ENCODE measurements around the gene RUNX2.
"Not testable (repeated sequence)": the region's sequence is repeated elsewhere in the genome, so short reads cannot be mapped to it uniquely, and the experiment has no call there.

Gene RUNX2

DNA sequence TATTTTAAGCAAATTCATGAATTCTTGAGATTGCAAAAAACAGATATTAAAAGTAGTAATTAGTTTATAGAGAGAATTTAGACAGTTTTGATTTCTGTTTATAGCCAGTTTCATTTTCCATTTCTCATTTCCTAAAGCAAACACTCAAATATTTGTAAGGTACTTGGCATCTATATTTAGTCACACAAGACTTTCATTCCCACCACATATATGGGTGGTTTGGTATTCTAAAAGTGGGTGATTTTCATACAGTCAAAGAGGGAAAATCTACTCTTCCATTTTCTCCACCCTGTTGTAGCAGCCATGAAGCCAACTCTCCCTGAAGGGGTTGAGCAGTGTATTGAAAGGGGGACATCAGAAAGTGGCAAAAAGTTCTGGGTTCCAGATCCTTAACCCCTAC lies 230.7 kb downstream of the RUNX2 start:
- intact Hi-C loops (cut with DNase I), result no loop called here
- DNase-seq, result no peak

- DNase-seq; intact Hi-C loops (cut with DNase I): not testable (repeated sequence)
Measured at GRCh38 chr6:45560321-45560820, 232.2 kb downstream of the RUNX2 start.

GRCh38 chr6:45562171-45562570 lies 234.0 kb downstream of the RUNX2 start:
- DNase-seq, result no peak
- intact Hi-C loops (cut with DNase I), result no loop called here

DNA sequence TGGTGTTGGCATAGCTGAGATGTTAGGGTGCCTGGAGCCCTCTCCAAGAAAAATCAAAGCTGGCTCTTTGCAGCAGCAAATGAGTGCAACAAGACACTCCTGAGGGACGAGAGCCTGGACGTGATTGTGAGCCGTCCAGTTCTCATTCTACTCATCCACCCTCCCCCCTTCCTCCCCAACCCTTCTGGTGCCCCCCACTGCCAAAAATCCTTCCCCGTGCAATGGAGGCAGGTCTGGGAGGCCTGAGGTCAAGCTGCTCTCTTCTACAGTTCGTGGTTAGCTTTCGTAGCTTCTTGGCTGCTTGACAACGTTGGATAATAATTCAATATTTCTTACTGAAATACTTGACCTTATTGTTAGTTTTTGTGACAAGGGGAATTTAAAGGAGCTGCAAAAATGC lies 234.9 kb downstream of the RUNX2 start:
- intact Hi-C loops (cut with DNase I), result no loop called here
- DNase-seq, result no peak

DNA sequence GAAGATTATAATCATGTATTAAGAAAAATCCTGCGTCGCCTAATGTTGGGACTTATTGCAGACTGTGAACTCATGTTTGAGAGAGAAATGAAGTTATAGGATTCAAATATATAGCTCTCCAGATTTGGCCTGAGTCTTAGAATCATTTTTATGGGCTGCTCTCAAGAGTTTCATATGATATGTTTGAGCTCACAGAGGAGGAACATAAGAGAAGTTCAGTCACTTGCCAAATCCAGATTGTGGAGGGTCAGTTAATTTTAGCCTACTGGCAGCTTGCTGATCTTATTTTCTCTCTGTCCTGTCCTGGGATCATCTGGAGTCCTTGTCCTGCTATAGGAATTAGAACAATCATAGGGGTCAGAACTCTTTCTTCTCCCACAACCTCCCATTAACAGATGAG lies 235.7 kb downstream of the RUNX2 start:
- no peak for DNase-seq
- intact Hi-C loops (cut with DNase I), result no loop called here

DNA sequence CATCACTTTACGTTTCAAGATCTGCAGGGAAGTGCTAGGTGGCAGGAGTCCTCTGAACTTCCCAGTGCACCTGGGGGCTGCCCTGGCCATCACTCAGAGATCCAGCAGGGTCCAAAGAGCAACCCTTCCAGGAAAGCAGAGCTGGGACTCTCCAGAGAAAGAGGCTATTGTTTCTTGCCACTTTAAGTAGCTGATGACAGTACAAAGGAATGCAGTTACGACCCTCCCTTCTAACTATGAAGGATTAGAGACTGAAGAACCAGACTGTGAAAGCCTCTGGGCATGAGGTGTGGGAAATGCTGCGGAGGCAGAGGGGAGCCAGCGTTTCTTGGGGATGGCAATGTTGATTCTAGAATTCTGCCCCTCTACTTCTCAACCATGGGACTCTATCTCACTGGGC lies 238.8 kb downstream of the RUNX2 start:
- DNase-seq, result no peak
- intact Hi-C loops (cut with DNase I), result no loop called here

DNA sequence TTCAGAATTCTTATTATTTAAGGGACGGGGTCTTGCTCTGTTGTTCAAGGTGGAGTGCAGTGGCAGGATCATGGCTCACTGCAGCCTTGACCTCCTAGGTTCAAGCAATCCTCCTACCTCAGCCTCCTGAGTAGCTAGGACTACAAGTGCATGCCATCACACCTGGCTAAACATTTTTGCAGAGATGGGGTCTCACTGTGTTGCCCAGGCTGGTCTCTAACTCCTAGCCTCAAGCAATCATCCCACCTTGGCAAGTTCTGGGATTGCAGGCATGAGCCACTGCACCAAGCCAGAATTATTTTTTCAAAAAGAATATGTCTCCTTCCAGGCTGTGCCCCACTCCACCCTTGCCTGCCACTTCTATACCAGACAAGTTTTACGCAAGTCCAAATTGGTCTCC lies 239.7 kb downstream of the RUNX2 start:
- DNase-seq, result no peak
- intact Hi-C loops (cut with DNase I), result no loop called here

- intact Hi-C loops (cut with DNase I), result no loop called here
- no peak for DNase-seq
Measured at GRCh38 chr6:45568626-45569025, 240.5 kb downstream of the RUNX2 start.

GRCh38 chr6:45569210-45569945 lies 241.2 kb downstream of the RUNX2 start:
- peak in 19 of 42 donors; percentile 10 to 68 (median 25) for DNase-seq
- intact Hi-C loops (cut with DNase I), result no loop called here

DNA sequence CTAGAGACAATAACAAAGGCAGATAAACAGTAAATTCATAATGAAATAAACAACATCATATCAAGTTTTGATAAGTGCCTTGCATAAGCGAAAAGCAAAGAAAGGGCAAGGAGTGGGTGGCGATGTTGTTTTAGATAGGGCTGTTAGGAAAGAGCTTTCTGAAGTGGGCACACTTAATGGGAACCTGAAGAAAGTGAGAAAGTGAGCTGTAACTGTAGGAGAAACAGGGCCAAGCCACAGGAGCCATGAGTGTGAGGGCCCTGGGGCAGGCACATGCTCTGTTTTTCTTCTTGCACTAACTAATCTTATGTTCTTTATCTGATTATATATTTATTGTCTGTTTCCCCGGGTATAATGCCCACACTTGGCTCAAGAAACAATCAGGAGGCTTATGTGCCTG lies 243.0 kb downstream of the RUNX2 start:
- intact Hi-C loops (cut with DNase I), result no loop called here

GRCh38 chr6:45572833-45573232 lies 244.7 kb downstream of the RUNX2 start:
- DNase-seq, result no peak
- intact Hi-C loops (cut with DNase I), result no loop called here

More for the DNA sequence above, 243.0 kb downstream of the RUNX2 start:
- no peak for DNase-seq

GRCh38 chr6:45574014-45574461 lies 245.9 kb downstream of the RUNX2 start:
- intact Hi-C loops (cut with DNase I), result no loop called here
- no peak for DNase-seq

DNA sequence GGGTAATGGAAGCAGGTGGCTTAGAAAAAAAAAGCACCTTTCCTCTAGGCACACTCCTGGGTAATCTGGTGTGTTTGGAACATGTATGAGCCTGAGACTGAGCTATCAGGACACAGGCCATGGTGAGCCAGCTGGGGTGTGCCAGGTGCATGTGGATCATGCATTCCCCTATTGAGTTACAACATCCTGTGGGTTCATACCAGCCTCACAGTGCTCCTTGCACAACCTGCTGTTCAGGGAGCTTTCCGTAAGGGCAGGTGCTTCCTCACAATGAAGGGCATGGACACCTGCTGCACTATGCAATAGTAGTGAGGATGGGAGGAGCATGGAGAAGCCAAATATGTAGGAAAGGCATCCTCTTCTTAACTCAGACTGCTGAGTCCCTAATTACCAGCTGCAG lies 246.8 kb downstream of the RUNX2 start:
- no peak for DNase-seq
- intact Hi-C loops (cut with DNase I), result no loop called here

GRCh38 chr6:45576648-45577624 lies 248.8 kb downstream of the RUNX2 start:
- intact Hi-C loops (cut with DNase I), result no loop called here
- peak in 41 of 42 donors; percentile 11 to 70 (median 41) for DNase-seq

- intact Hi-C loops (cut with DNase I), result no loop called here
- no peak for DNase-seq
Measured at GRCh38 chr6:45577836-45578504, 249.8 kb downstream of the RUNX2 start.

DNA sequence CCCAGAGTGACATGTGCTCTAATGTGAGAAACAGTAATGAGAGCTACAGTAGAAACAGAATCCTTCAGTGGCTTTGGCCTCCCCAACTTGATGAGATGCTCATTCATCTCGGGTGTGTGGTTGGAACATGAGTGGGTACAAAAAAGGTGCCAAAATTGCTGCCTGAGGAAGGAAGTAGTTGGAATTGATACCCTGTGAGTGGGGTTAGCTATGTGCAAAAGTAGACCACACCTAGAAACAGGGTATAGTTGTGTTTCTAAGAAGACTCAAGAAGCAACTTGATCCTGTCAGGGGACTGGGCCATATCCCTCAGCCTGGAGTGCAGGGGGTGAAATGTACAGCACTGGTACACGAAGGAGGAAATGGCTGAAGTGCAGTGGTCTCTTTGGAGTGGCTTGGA lies 256.0 kb downstream of the RUNX2 start:
- intact Hi-C loops (cut with DNase I), result no loop called here
- no peak for DNase-seq

GRCh38 chr6:45586216-45587171 lies 258.4 kb downstream of the RUNX2 start:
- intact Hi-C loops (cut with DNase I), result no loop called here
- DNase-seq, result no peak
